Measurements from ENCODE around the gene FAM114A1. TPM values are rescaled to one million over a fixed set of nuclear protein-coding genes. Genes with fewer than 3 reads are reported as not detected.

FAM114A1 gene
- total RNA-seq, 1 experiment from 2014 or later: 162 TPM

GRCh38 chr4:38858097-38858420 is 9.5 kb upstream of the FAM114A1 start:
- DNase-seq (ENCODE audit: low read depth): no peak

GRCh38 chr4:38859501-38859900 is 8.1 kb upstream of the FAM114A1 start:
- no peak for DNase-seq (ENCODE audit: low read depth)

DNA sequence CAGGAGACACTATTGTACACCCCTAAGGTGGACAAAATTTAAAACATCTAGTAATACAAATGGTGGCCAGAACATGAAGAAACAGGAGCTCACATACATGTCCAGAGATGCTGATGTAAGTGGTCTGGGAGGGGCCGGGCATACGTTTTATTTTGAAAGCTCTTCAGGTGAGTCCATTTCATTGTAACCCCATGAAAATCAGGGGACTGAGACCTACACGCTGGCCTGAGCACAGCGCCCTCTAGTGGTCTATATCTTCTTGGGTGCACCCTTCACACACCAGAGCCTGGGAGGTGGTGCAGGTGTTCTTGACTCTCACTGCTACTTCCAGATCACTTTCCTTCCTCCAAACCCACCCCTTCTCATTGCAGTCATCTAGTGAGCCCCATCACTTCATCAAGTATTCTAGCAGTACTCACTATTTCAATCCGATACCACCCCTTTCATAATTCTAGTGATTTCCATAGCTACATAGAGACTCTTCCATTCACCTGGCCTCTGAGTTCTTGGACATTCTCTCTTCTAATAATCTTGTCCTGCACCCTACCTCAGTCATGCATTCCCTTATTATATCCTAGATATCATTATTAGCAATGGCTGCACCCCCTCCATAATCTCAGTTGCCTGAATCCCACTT is 6.7 kb upstream of the FAM114A1 start:
- DNase-seq (ENCODE audit: low read depth): no peak

- no peak for DNase-seq (ENCODE audit: low read depth)
These were observed 5.8 kb upstream of the FAM114A1 start for GRCh38 chr4:38861791-38862190.

- no peak for DNase-seq (ENCODE audit: low read depth)
These were observed 2.2 kb upstream of the FAM114A1 start for GRCh38 chr4:38865445-38865844.

GRCh38 chr4:38866973-38867477 is 581 bp upstream of the FAM114A1 start:
- no peak for DNase-seq (ENCODE audit: low read depth)

- DNase-seq (ENCODE audit: low read depth): no peak
These were observed 704 bp downstream of the FAM114A1 start for GRCh38 chr4:38868059-38868960.

GRCh38 chr4:38869511-38869910 is 1.9 kb downstream of the FAM114A1 start:
- no peak for DNase-seq (ENCODE audit: low read depth)

GRCh38 chr4:38870098-38870808 is 2.6 kb downstream of the FAM114A1 start:
- DNase-seq (ENCODE audit: low read depth): peak; percentile 63

DNA sequence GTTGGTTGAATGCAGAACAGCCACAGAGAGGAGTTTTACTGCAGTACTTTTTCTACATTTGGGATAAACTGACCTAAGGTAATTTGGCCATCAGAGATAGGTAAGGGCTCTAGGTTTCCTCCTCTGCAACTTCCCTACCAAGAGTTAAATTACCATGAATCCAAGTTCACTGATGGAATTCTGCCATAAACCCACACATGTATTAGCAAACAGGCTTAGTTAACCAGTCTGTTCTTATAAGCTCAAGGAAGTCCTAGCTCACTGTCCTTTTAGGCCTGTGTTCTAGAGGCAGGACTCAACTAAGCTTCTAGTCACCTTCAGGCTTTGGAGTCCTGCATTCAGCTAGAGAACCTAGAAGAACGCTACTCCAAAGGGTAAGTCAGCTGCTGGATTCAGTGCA is 4.0 kb downstream of the FAM114A1 start:
- DNase-seq (ENCODE audit: low read depth): no peak

DNA sequence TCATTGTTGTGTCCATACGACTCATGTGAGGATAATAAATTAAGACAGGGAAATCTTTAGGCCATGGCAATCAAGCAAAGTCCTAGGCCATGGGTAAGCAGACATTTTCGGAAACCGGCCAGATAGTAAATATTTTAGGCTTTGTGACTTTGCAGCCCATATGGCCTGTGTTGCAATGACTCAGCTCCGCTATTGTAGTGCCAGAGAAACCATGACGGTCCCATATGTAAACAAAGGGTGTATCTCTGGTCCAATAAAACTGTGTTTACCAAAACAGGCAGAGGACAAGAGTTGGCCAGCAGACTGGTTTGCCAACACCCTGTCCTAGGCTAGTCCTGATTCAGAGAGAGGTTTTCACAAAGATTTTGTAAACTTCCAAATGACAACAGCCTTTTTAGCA is 5.0 kb downstream of the FAM114A1 start:
- DNase-seq (ENCODE audit: low read depth): peak; percentile 86

- DNase-seq (ENCODE audit: low read depth): no peak
These were observed 5.8 kb downstream of the FAM114A1 start for GRCh38 chr4:38873290-38873944.

DNA sequence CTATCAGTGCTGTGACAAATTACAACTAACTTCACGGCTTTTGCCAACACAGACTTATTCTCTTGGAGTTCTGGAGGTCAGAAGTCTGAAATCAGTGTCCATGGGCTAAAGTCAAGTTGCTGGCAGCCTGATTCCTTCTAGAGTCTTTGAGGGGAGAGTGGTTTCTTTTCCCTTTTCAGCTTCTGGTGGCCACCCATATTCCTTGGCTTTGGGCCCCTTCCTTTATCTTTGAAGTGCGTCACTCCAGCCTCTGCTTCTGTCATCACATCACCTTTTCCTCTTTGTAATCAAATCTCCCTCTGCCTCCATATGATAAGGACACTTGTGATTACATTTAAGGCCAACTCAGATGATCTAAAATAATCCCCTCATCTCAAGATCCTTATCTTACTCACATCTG is 9.0 kb downstream of the FAM114A1 start:
- DNase-seq (ENCODE audit: low read depth): no peak

DNA sequence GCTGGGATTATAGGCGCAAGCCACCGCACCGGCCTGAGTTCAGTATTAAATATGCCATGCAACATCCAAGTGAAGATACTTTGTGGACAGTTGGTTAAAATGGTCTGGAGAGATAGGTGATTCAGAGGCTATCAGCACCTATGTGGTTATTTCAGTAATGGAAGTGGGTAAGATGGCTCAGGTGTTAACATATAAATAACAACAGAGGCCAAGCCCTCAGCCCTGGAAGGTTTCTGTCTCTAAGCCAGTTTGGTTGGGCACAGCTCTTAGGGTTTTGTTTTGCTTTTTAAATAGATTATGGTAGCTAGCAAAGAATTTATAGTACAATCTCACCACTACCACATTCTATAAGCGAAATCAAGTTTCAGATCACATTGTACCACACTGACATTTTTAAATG is 16.6 kb downstream of the FAM114A1 start:
- DNase-seq (ENCODE audit: low read depth): no peak

- DNase-seq (ENCODE audit: low read depth): peak; percentile 79
These were observed 21.5 kb downstream of the FAM114A1 start for GRCh38 chr4:38889143-38889542.

- no peak for DNase-seq (ENCODE audit: low read depth)
These were observed 23.7 kb downstream of the FAM114A1 start for GRCh38 chr4:38891051-38891983.

DNA sequence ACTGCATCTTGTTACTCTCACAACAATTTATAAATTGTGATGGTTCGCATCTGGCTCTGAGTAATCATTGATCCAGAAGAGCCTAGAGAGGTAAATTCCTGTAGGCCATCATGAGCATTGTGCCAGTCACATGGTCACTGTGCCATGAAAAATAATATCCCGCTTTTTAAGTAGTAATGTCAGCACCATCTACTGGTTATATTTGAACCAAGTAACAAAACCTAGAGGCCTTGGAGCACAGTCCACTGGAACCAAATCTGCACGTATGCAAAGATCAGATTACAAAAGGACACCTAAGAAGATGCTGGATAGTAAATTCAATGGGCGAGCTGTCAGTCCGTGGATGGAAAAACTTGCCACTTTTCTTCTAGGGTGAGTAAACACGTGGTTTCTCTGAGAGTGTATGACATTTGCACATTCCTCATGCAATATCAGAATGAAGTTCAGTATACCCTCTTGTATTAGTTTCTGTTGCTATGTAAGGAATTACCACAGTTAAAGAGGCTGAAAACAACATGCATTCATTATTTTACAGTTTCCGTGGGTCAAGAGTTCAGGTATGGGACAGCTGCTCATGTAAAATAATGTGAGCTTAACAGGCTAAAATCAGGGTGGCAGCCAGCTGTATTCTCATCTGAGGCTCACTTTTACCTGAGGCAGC is 26.8 kb downstream of the FAM114A1 start:
- no peak for DNase-seq (ENCODE audit: low read depth)

- DNase-seq (ENCODE audit: low read depth): no peak
These were observed 29.3 kb downstream of the FAM114A1 start for GRCh38 chr4:38896940-38897339.

- DNase-seq (ENCODE audit: low read depth): no peak
These were observed 30.6 kb downstream of the FAM114A1 start for GRCh38 chr4:38898245-38898644.

DNA sequence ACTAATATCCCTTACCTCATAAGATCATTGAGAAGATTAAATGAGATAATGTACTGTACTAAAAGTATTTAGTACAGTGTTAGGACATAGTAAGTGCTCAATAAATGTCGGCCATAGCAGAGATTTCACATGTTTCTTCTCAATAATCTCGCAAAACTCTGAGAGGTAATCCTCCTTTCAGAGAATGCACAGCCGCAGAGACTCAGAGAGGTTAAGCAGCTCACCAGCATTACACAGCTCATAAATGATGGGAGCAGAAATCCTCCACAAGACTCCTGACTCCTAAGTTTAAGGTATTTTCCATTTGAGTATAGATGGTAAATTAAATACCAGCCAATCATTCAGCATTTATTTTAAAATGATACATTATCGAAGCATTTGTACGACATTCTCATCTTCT is 34.6 kb downstream of the FAM114A1 start:
- no peak for DNase-seq (ENCODE audit: low read depth)
